B cell (primary cell): ENCODE results near the gene TIGD7. TPM values are rescaled to one million over a fixed set of nuclear protein-coding genes. Genes with fewer than 3 reads are reported as not detected.
A peak's percentile ranks its signal among the peaks of the same experiment; 100 is the strongest.

Experiments
- ATAC-seq: fragments of 200-7000 bp; cut with Tn5 transposase; one replicate; pipeline ENCODE4 v1.10.0; 2021; ENCODE audit warnings: low read depth, mild to moderate bottlenecking, moderate number of reproducible peaks, moderate library complexity
- CTCF ChIA-PET: fragments of 350-600 bp; sonication (Branson Sonifier 250); formaldehyde crosslinking; loops from one replicate; lab custom pipeline; 2021; ENCODE audit warnings: antibody characterized with exemption, inconsistent platforms; lab: Charles Lee
- POLR2A ChIA-PET: fragments of 350-600 bp; sonication (Branson Sonifier 250); formaldehyde crosslinking; loops from one replicate; lab custom pipeline; 2021; ENCODE audit warnings: antibody characterized with exemption; lab: Charles Lee
- DNase-seq: peaks from one replicate; pipeline ENCODE4 v3.0.0; 2013
- H2AFZ ChIP-seq: 2 replicates; pipeline ENCODE4 v1.6.1; 2012; ENCODE audit warnings: mild to moderate bottlenecking, low read depth, low read length; ENCODE audit not compliant: insufficient read depth, poor library complexity, severe bottlenecking
- H3K27ac ChIP-seq, 2 donors: 1 replicate in 1 of 2; 2 replicates in 1 of 2; pipeline ENCODE4 v1.5.1; 2012 to 2013; ENCODE audit warnings: low read length in 2 of 2, mild to moderate bottlenecking in 2 of 2, moderate library complexity in 1 of 2
- H3K27me3 ChIP-seq, 4 experiments: fragments of 200-600 bp in 1 of 4; sonication (generic) in 1 of 4; replicated peaks in 1 of 4; 1 replicate in 2 of 4; 2 replicates in 2 of 4; pipeline versions ENCODE4 v1.6.1 to v1.7.0; 2013 to 2016; ENCODE audit warnings: low read length in 3 of 4, mild to moderate bottlenecking in 2 of 4, mixed read lengths in 1 of 4, moderate library complexity in 1 of 4; ENCODE audit not compliant: insufficient read depth in 4 of 4, control insufficient read depth in 3 of 4; ENCODE audit errors: control extremely low read depth in 1 of 4
- H3K36me3 ChIP-seq, 2 experiments: replicated peaks in 1 of 2; 1 replicate in 1 of 2; 2 replicates in 1 of 2; pipeline versions ENCODE4 v1.6.1 to v1.7.1; 2013; ENCODE audit warnings: low read length in 1 of 2; ENCODE audit not compliant: insufficient read depth in 2 of 2, control insufficient read depth in 1 of 2; ENCODE audit errors: control extremely low read depth in 1 of 2, extremely low read depth in 1 of 2
- H3K4me1 ChIP-seq, 2 donors: fragments of 200-600 bp in 1 of 2; sonication (generic) in 1 of 2; 1 replicate in 1 of 2; 2 replicates in 1 of 2; pipeline versions ENCODE4 v1.5.1 to v1.6.1; 2013 to 2017; ENCODE audit warnings: low read length in 2 of 2; ENCODE audit not compliant: control insufficient read depth in 2 of 2, insufficient read depth in 2 of 2
- H3K4me2 ChIP-seq: replicated peaks from 2 replicates; pipeline ENCODE3; 2012; ENCODE audit warnings: mild to moderate bottlenecking, low read depth, low read length; ENCODE audit not compliant: poor library complexity, severe bottlenecking
- H3K4me3 ChIP-seq, 5 experiments: fragments of 200-600 bp in 1 of 5; sonication (generic) in 1 of 5; 1 replicate in 3 of 5; 2 replicates in 2 of 5; pipeline versions ENCODE4 v1.5.1 to v1.7.0; 2011 to 2016; ENCODE audit warnings: low read length in 4 of 5, mild to moderate bottlenecking in 4 of 5, low read depth in 2 of 5, control low read depth in 1 of 5, moderate library complexity in 1 of 5; ENCODE audit not compliant: insufficient read depth in 1 of 5; ENCODE audit errors: control extremely low read depth in 1 of 5, extremely low read depth in 1 of 5
- H3K79me2 ChIP-seq: fragments of 200-600 bp; sonication (generic); one replicate; pipeline ENCODE4 v1.6.0; 2016; ENCODE audit warnings: low read length; ENCODE audit not compliant: control insufficient read depth, insufficient read depth
- H3K9ac ChIP-seq: fragments of 200-600 bp; sonication (generic); 2 replicates; pipeline ENCODE4 v1.6.1; 2017; ENCODE audit warnings: mild to moderate bottlenecking, low read length, moderate library complexity
- H3K9me3 ChIP-seq, 3 donors: one replicate each; pipeline versions ENCODE4 v1.6.1 to v1.7.1; 2013; ENCODE audit warnings: low read length in 2 of 3; ENCODE audit not compliant: control insufficient read depth in 2 of 3, insufficient read depth in 1 of 3; ENCODE audit errors: control extremely low read depth in 1 of 3
- H4K20me1 ChIP-seq: 2 replicates; pipeline ENCODE4 v1.6.0; 2012; ENCODE audit warnings: mild to moderate bottlenecking, low read length; ENCODE audit not compliant: insufficient read depth, control insufficient read depth, poor library complexity, severe bottlenecking
- H3K27ac Mint-ChIP-seq: one replicate; pipeline ENCODE4 v1.8.0; 2021; ENCODE audit warnings: mixed read lengths
- H3K27me3 Mint-ChIP-seq: one replicate; pipeline ENCODE4 v1.8.0; 2021; ENCODE audit warnings: mixed read lengths
- H3K4me1 Mint-ChIP-seq: one replicate; pipeline ENCODE4 v1.8.0; 2021; ENCODE audit warnings: mixed read lengths
- H3K4me3 Mint-ChIP-seq: one replicate; pipeline ENCODE4 v1.8.0; 2021; ENCODE audit warnings: mixed read lengths
- H3K9me3 Mint-ChIP-seq: one replicate; pipeline ENCODE4 v1.8.0; 2022; ENCODE audit warnings: mixed read lengths; ENCODE audit not compliant: insufficient read depth
- EZH2 ChIP-seq: IDR thresholded peaks from 2 replicates; pipeline ENCODE4 v1.6.1; 2012; ENCODE audit warnings: borderline replicate concordance, low read depth, mild to moderate bottlenecking, moderate library complexity, low read length; ENCODE audit not compliant: insufficient read depth, poor library complexity, severe bottlenecking
- WGBS: methylation state at CpG from one replicate; pipeline ENCODE4 v1.1.5; 2013; ENCODE audit warnings: missing lambda C conversion rate; ENCODE audit not compliant: insufficient coverage; 5-methylcytosine and 5-hydroxymethylcytosine counted together
- intact Hi-C: fragments of 100-400 bp; cut with micrococcal nuclease; formaldehyde crosslinking; loops from one replicate; pipeline ENCODE4 v1.10.0; 2022
- polyA plus RNA-seq: library from polyadenylated mRNA; depleted of rRNA; stranded (reverse); fragments of >200 nt; gene quantifications from 2 replicates; pipeline ENCODE4 v1.2.3, GENCODE V29; 2012
- total RNA-seq, 2 donors: library from RNA; stranded (reverse); fragments of 120-200 nt in 1 of 2; gene quantifications; 1 replicate in 1 of 2; 2 replicates in 1 of 2; pipeline versions ENCODE4 v1.2.3 to v1.2.4, GENCODE V29; 2013 to 2022

Gene TIGD7
- total and polyA plus RNA-seq, 2 donors (not counting 1 experiment from before 2014, with no cell fraction given): 3.1 to 15.7 TPM

- no peak for TF ChIP-seq EZH2
- intact Hi-C loops: loop anchor here (2.0 to 10.0 kb wide), 3 partner anchors 129 to 599 kb away; partner anchors contain the start of genes CREBBP, HCFC1R1, THOC6 and TNFRSF12A
- H3K4me3 Mint-ChIP-seq: peak overlapping the region; percentile 97
Observed at GRCh38 chr16:3282103-3282729, 23.0 kb downstream of the TIGD7 start.

GRCh38 chr16:3281222-3281820, 23.9 kb downstream of the TIGD7 start:
- H3K4me2 ChIP-seq: no peak overlapping the region
- peaks cover 30% of the 10 kb centered on the region for H3K79me2 ChIP-seq
- H3K4me1 Mint-ChIP-seq: peaks cover 35% of the 10 kb centered on the region
- no peak overlapping the region for H3K27ac ChIP-seq
- ATAC-seq (no peak), DNase-seq (no peak)
- peaks cover 0 to 7% (median 0%) of the 10 kb centered on the region in 3 donors for H3K9me3 ChIP-seq
- H3K27me3 Mint-ChIP-seq: no peaks in the 10 kb centered on the region
- H3K9ac ChIP-seq: no peak overlapping the region
- intact Hi-C loops: loop anchor here (10.0 kb wide), 1 partner anchor 257 kb away; the partner anchor contains the start of genes HCFC1R1, THOC6 and TNFRSF12A
- 89% methylated on average over 6 of the region's 6 CpGs for WGBS
- no peaks in the 10 kb centered on the region for H3K9me3 Mint-ChIP-seq
- H3K4me1 ChIP-seq: peaks cover 22 to 30% of the 10 kb centered on the region in 2 donors
- peaks cover 2 to 9% of the 10 kb centered on the region in 2 experiments for H3K36me3 ChIP-seq
- peak overlapping the region; percentile 34 for H3K4me3 Mint-ChIP-seq
- POLR2A ChIA-PET: no interaction called here
- no peak overlapping the region for H3K27ac Mint-ChIP-seq
- no peak for TF ChIP-seq EZH2
- no peak overlapping the region for H3K4me3 ChIP-seq
- H3K27me3 ChIP-seq: no peaks in the 10 kb centered on the region
- peaks cover 16% of the 10 kb centered on the region for H4K20me1 ChIP-seq
- H2AFZ ChIP-seq: no peak overlapping the region
- CTCF ChIA-PET: interaction anchor here (1.1 to 1.2 kb wide), 2 partner anchors 12 to 14 kb away, joined by 3 to 4 read pairs; no protein-coding TSS in a partner anchor

More at GRCh38 chr16:3282103-3282729, 23.0 kb downstream of the TIGD7 start:
- Histone ChIP-seq H4K20me1 (peaks cover 23% of the 10 kb centered on the region), H3K27ac (peak overlapping the region; percentile 25 to 97), H3K9me3 (peaks cover 0 to 7% (median 1%) of the 10 kb centered on the region in 3 donors), H3K27me3 (no peaks in the 10 kb centered on the region), H3K4me3 (peak overlapping the region; percentile 78 to 100 (median 95)), H3K9ac (peak overlapping the region; percentile 76), H3K79me2 (peaks cover 37% of the 10 kb centered on the region), H3K4me2 (peak overlapping the region; percentile 98), H2AFZ (peak overlapping the region; percentile 81), H3K4me1 (peaks cover 22 to 30% of the 10 kb centered on the region in 2 donors), H3K36me3 (peaks cover 4 to 14% of the 10 kb centered on the region in 2 experiments)
- ATAC-seq: peak; percentile 7
- Mint-ChIP-seq H3K27me3 (no peaks in the 10 kb centered on the region), H3K9me3 (no peaks in the 10 kb centered on the region), H3K27ac (peak overlapping the region; percentile 98), H3K4me1 (peaks cover 37% of the 10 kb centered on the region)
- ChIA-PET CTCF (interaction anchor here (0.7 to 1.7 kb wide), 4 partner anchors 16 to 118 kb away, joined by 3 to 17 read pairs (median 3); partner anchors contain the start of genes TIGD7, ZNF75A and ZSCAN32), POLR2A (interaction anchor here (0.5 to 2.8 kb wide), 9 partner anchors 18 to 989 kb away, joined by 3 to 18 read pairs (median 7); partner anchors contain the start of genes TIGD7, ZNF174, ZNF200 and ZNF213)
- DNase-seq: no peak
- 2% methylated on average over 22 of the region's 29 CpGs for WGBS
